ENCODE measurements around the gene GPBP1. TPM values are rescaled to one million over a fixed set of nuclear protein-coding genes. Genes with fewer than 3 reads are reported as not detected.
"Not testable (repeated sequence)": the region's sequence is repeated elsewhere in the genome, so short reads cannot be mapped to it uniquely, and the experiment has no call there.

The GPBP1 gene
- total RNA-seq, 1 donor from 2014 or later = 70.6 TPM

DNA sequence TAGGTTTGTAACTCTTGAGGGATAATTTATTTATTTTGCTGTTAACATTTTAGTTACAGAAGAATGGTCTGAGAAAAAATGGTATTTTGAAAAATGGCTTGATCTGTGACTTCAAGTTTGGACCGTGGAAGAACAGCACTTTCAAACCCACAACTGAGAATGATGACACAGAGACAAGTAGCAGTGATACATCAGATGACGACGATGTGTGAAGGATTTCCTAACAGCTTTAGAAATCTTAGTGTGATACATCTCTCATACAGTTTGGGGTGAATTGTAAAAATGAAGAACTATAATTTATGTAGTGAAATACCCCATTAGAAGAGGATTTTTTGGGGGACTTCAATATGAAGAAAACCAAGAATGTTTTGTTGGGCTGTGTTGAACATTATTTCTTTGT lies 88.7 kb downstream of the GPBP1 start:
- Histone ChIP-seq H3K27me3 (ENCODE audit: low read depth) (no peaks in the 10 kb centered on the region), H3K9me3 (no peaks in the 10 kb centered on the region), H3K4me3 (no peak overlapping the region), H3K4me1 (no peaks in the 10 kb centered on the region), H3K36me3 (peaks cover 55% of the 10 kb centered on the region), H3K27ac (no peak overlapping the region)
- DNase-seq (no peak), ATAC-seq (no peak)
- intact Hi-C loops (cut with DNase I) = no loop called here
- TF ChIP-seq, protein P1, sequence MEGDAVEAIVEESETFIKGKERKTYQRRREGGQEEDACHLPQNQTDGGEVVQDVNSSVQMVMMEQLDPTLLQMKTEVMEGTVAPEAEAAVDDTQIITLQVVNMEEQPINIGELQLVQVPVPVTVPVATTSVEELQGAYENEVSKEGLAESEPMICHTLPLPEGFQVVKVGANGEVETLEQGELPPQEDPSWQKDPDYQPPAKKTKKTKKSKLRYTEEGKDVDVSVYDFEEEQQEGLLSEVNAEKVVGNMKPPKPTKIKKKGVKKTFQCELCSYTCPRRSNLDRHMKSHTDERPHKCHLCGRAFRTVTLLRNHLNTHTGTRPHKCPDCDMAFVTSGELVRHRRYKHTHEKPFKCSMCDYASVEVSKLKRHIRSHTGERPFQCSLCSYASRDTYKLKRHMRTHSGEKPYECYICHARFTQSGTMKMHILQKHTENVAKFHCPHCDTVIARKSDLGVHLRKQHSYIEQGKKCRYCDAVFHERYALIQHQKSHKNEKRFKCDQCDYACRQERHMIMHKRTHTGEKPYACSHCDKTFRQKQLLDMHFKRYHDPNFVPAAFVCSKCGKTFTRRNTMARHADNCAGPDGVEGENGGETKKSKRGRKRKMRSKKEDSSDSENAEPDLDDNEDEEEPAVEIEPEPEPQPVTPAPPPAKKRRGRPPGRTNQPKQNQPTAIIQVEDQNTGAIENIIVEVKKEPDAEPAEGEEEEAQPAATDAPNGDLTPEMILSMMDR (IDR thresholded peaks at IDR 0.05) = no peak

DNA sequence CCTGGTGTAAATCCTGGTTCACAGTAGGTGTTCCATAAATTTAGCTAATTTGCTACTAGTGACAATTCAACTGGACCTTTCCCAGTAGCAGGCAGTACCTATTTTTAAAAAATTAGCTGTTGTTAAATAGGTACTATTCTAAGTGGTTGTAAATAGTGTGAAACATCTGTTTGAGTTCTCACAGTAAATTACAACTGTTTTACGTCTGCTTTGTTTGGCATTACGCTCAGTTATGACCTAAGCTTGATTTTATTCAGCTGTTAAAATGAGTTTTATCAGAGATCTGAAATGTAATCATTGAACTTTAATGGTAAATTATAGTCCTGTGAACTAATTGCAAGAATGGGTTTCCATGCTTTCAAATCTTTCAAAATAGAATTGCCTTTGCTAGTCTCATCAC lies 93.9 kb downstream of the GPBP1 start:
- H3K27ac ChIP-seq = no peak overlapping the region
- H3K27me3 ChIP-seq (ENCODE audit: low read depth) = no peaks in the 10 kb centered on the region
- H3K36me3 ChIP-seq = peaks cover 14% of the 10 kb centered on the region
- TF ChIP-seq, protein P1 (IDR thresholded peaks at IDR 0.05) = no peak
- intact Hi-C loops (cut with DNase I) = no loop called here
- H3K4me1 ChIP-seq = no peaks in the 10 kb centered on the region
- no peaks in the 10 kb centered on the region for H3K9me3 ChIP-seq
- DNase-seq = no peak
- H3K4me3 ChIP-seq = no peak overlapping the region
- no peak for ATAC-seq

DNA sequence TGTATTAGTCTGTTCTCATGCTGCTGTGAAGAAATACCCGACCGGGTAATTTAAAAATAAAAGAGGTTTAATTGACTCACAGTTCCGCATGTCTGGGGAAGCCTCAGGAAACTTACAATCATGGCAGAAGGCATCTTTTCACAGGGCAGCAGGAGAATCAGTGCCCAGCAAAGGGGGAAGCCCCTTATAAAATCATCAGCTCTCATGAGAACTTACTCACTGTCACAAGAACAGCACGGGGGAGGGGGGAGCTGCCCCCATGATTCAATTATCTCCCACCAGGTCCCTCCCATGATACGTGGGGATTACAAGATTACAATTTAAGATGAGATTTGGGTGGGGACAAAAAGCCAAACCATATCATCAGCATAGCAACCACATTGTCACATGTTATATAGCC lies 102.5 kb downstream of the GPBP1 start:
- H3K27me3 ChIP-seq (ENCODE audit: low read depth) = no peaks in the 10 kb centered on the region
- H3K27ac ChIP-seq = no peak overlapping the region
- no peaks in the 10 kb centered on the region for H3K36me3 ChIP-seq
- no peak overlapping the region for H3K4me3 ChIP-seq
- no peak for DNase-seq
- TF ChIP-seq, protein P1 (IDR thresholded peaks at IDR 0.05) = no peak
- no peaks in the 10 kb centered on the region for H3K9me3 ChIP-seq
- no peaks in the 10 kb centered on the region for H3K4me1 ChIP-seq
- no peak for ATAC-seq
- intact Hi-C loops (cut with DNase I) = no loop called here

DNA sequence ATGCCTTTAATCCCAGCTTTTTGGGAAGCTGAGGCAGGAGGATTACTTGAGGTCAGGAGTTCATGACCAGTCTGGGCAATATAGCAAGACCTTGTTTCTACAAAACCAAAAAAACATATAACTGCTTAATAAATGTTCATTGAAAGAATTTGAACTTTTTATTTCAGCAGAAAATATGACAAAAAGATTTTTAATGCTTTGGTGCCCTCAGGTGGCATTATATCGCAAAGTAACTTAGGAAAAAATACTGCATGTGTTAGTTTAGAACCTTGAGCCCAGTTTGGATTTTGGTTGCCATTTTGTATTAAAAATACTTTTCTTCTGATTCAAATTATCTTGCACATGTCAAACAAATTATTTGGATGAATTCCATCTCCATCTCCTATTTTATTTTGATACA lies 103.2 kb downstream of the GPBP1 start:
- DNase-seq (no peak), ATAC-seq (no peak)
- H3K4me3 ChIP-seq = no peak overlapping the region
- no peaks in the 10 kb centered on the region for H3K36me3 ChIP-seq
- H3K27ac ChIP-seq = no peak overlapping the region
- no peaks in the 10 kb centered on the region for H3K4me1 ChIP-seq
- TF ChIP-seq, protein P1 (IDR thresholded peaks at IDR 0.05) = no peak
- no peaks in the 10 kb centered on the region for H3K27me3 ChIP-seq (ENCODE audit: low read depth)
- intact Hi-C loops (cut with DNase I) = no loop called here
- H3K9me3 ChIP-seq = no peaks in the 10 kb centered on the region

DNA sequence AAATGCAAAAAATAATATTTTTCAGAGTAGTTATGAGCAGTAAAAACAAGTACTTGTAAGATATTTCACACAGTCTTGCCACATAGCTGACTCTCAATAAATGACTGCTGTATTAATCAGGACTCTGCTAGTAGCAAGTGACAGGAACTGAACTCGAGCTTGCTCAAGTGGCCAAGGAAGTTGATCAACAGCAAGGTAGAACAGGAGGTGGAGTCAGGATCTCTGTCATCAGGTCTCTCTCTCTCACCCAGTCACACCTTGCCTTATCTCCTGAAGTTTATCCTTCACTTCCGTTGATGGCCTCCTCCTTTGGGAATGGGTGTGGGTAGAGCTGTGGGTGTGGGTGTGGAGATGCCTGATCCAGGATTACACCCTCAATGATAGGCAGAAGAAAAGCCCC lies 107.0 kb downstream of the GPBP1 start:
- Histone ChIP-seq H3K9me3 (no peaks in the 10 kb centered on the region), H3K27ac (no peak overlapping the region), H3K36me3 (no peaks in the 10 kb centered on the region), H3K4me1 (no peaks in the 10 kb centered on the region), H3K4me3 (no peak overlapping the region), H3K27me3 (ENCODE audit: low read depth) (no peaks in the 10 kb centered on the region)
- TF ChIP-seq, protein P1 (IDR thresholded peaks at IDR 0.05) = no peak
- DNase-seq = no peak
- intact Hi-C loops (cut with DNase I) = no loop called here
- no peak for ATAC-seq

DNA sequence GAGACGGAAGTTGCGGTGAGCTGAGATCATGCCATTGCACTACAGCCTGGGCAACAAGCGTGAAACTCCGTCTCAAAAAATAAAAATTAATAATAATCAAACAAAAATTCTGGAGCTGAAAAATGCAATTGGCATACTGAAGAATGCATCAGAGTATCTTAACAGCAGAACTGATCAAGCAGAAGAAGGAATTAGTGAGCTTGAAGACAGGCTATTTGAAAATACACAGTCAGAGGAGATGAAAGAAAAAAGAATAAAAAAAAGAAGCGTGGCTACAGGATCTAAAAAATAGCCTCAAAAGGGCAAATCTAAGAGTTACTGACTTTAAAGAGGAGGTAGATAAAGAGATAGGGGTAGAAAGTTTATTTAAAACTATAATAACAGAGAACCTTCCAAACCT lies 111.2 kb downstream of the GPBP1 start:
- H3K27ac ChIP-seq; H3K4me3 ChIP-seq; H3K27me3 ChIP-seq (ENCODE audit: low read depth); DNase-seq; H3K36me3 ChIP-seq; ATAC-seq; H3K4me1 ChIP-seq; H3K9me3 ChIP-seq; intact Hi-C loops (cut with DNase I): not testable (repeated sequence)
